ENCODE measurements around the gene CD83.

CD83 gene

GRCh38 chr6:14178083-14178445 is 60.5 kb downstream of the CD83 start:
- Mint-ChIP-seq H3K4me1 (ENCODE audit: low read depth in 2 of 2) (no peaks in the 10 kb centered on the region), H3K27me3 (peaks cover 9 to 10% of the 10 kb centered on the region in 2 donors), H3K4me3 (no peak overlapping the region), H3K9me3 (no peaks in the 10 kb centered on the region), H3K36me3 (ENCODE audit: insufficient read depth) (no peaks in the 10 kb centered on the region), H3K27ac (no peak overlapping the region)
- ATAC-seq (replicated peaks) (no peak), DNase-seq (no peak)

DNA sequence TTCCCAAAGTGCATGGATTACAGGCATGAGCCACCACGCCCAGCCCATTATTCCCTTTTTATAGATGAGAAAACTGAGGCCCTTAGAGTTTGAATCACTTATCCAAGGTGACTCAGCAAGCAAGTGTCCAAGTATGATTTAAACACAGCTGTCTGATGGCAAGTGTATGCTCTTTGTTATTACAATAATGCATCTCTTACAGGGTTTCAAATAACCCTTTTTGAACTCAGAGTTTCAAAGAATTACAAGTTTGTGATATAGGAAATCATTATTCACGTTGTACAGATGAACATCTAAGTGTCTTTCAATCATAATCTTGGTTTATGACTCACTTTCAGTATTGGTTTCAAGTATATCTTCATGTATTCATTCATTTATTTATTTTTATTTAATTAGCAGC is 63.0 kb downstream of the CD83 start:
- Mint-ChIP-seq H3K27me3 (peaks cover 7 to 10% of the 10 kb centered on the region in 2 donors), H3K9me3 (no peaks in the 10 kb centered on the region), H3K4me1 (ENCODE audit: low read depth in 2 of 2) (no peaks in the 10 kb centered on the region), H3K36me3 (ENCODE audit: insufficient read depth) (no peaks in the 10 kb centered on the region), H3K27ac (no peak overlapping the region), H3K4me3 (no peak overlapping the region)
- no peak for DNase-seq
- ATAC-seq (replicated peaks) = no peak

GRCh38 chr6:14182916-14183315 is 65.3 kb downstream of the CD83 start:
- DNase-seq (no peak), ATAC-seq (replicated peaks) (no peak)
- H3K36me3 Mint-ChIP-seq (ENCODE audit: insufficient read depth) = no peaks in the 10 kb centered on the region
- peaks cover 0 to 10% of the 10 kb centered on the region in 2 donors for H3K27me3 Mint-ChIP-seq
- no peaks in the 10 kb centered on the region for H3K4me1 Mint-ChIP-seq (ENCODE audit: low read depth in 2 of 2)
- no peaks in the 10 kb centered on the region for H3K9me3 Mint-ChIP-seq
- H3K27ac Mint-ChIP-seq = no peak overlapping the region
- H3K4me3 Mint-ChIP-seq = no peak overlapping the region
